NCI-H526 (cell line): ENCODE measurements around the gene STRADA.
"Not testable (repeated sequence)": the region's sequence is repeated elsewhere in the genome, so short reads cannot be mapped to it uniquely, and the experiment has no call there.

Experiments used
- DNase-seq, 2 experiments: peaks; one replicate each; lab custom pipeline; 2025; lab: John Stamatoyannopoulos, UW

The STRADA gene

DNA sequence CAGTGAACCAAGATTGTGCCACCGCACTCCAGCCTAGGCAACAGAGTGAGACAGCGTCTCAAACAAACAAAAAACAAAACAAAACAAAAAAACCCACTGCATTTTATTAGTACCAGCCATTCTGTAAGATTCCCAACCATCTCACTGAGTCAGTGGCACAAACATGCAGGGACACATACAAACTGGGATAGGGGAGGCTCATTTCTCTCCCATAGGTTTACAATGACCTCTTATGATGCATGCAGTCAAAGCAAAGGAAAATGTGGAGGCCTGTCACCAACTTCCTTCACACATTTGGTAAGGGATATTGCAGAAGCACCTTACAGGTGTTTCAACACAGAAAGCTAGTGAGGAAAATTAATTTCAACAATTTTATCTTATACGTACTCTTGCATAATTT lies 12.4 kb upstream of the STRADA start:
- DNase-seq: no peak

DNA sequence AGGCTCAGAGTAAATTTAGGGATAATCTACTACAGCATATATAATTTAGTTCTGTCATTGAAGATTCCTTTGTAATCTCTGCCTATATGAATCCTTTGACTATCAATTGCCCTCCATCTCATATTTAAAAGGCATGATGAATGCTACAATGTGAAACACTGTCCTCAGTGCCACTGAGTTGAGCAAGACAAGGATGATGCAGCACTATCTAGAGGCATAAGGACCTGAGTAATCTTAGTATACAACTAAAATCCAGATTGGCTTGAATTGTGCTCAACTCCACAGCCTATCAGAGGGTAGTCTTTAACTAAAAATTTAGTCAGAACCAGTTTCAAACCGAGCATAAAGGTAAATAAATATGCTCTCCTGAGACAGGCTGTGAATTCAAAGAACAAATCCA lies 11.6 kb upstream of the STRADA start:
- no peak for DNase-seq

DNA sequence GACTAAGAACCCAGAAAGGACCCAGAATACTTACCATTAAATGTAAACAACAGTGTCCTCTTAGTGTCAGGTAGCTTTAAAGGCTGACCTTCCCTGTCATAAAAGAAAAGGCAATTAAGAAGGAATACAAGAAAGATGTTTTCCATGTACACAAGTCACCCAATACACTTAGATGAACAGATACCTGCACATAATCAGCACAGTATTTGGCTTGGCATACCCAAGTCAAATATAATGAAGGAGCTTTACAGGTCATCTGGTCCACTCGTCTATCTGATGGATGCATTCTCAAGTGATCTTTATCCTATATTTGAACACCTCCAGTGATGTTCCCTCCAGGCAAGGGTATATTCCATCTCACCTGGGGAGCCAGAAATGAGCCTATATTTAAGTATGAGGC lies 11.1 kb upstream of the STRADA start:
- no peak for DNase-seq

DNA sequence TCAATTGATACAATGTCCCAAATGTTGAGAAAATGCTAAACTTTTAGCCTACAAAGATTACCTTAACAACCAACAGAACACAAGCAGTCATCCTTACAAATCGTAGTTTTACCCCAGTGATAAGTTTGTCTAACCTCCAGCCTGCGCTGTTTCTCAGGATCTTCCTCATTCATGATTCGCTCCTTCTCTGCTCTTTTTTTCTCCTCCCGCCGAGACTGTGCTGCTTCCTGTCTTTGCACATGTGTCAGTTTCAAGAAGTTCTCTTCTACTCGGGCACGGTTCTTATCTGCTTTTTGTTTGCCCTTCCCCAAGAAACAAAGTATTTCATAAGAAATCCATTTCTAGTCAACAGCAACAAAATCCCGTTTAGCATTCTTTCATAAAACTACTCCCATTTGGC lies 10.2 kb upstream of the STRADA start:
- no peak for DNase-seq

DNA sequence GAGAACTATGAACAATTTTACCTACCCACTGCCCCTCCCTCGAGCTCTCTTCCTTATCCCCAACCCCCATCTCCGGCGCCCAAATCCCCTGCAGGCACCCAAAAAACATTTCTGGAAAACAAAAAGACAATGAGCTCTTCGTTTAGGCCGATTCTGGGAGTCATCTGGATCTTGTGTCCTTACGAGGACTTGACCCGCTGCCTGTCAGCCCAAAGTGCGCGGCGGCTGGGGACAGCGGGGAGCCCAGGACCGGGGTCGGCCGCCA lies 524 bp downstream of the STRADA start:
- peak in 1 of 2 experiments; percentile 44 for DNase-seq

DNA sequence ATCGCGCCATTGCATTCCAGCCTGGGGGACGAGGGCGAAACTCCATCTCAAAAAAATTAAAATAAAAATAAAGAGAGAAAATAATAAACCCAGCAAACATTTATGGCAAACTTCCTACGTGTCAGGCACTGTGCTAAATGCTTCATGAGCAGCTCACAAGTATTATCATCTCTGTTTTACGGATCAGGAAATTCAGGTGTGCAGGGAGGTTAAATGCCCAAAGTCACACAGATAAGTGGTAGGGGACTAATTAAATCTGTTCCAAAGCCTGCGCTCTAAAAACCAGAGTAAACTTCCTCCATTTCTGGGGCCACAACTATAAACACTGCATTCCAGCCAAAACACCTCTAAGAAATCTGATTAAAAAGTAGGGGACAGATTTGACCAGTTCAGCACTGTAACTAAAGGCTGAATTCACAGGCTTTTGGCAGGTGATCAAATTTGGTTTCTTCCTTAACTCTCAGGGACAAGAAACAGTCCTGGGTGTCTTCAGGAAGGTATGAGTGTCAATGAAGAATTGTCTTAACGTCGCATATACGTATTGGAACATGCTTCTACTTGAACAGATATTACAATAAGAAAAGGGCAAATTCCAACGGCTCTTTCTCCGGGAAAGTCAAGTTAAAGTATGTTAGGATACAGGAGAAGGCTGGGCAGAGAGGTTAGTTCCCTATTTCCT lies 996 bp downstream of the STRADA start:
- peak; percentile 5 to 19 for DNase-seq

DNA sequence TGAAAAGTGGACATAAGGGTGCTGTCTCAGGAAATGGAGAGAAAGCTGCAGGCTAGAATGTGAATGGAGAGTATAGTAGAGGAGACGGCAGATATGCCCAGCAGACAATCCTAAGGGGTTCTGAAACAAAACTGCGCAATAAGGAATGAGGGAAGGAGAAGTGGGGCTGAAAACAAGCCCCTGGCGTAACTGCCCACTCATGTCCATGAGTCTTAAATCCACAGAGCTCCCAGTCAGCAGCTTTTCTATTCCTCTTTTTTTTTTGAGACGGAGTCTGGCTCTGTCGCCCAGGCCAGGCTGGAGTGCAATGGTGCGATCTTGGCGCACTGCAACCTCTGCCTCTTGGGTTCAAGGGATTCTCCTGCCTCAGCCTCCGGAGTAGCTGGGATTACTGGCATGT lies 5.9 kb downstream of the STRADA start:
- no peak for DNase-seq

DNA sequence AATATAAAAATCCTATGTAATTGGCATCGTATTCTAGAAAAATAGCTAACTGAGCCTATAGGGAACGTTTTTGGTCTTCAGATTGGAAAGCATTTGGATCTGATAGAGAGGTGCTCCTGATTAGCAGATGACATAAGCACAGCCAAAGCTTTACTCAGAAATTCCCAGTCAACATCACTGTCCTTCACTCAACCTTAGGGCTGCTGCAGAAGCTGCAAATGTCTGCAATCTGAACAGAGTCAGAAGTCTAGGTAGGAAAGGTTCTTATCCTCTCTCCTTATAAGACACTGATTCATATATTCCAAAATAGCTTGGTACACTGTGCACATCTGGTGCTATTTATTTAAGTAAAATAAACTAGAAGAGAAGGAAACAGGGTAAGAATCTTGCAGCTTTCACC lies 19.2 kb downstream of the STRADA start:
- DNase-seq: no peak

DNA sequence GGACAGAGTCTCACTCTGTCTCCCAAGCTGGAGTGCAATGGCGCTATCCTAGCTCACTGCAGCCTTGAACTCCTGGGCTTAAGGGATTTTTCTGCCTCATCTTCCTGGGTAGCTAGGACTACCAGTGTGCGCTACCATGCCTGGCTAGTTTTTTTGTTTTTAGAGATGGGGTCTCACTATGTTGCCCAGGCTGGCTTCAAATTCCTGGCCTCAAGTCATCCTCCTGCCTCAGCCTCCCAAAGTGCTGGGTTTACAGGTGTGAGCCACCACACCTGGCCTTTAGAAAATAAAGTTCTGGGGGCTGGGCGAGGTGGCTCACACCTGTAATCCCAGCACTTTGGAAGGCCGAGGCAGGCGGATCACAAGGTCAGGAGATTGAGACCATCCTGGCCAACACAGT lies 21.4 kb downstream of the STRADA start:
- DNase-seq: not testable (repeated sequence)

DNA sequence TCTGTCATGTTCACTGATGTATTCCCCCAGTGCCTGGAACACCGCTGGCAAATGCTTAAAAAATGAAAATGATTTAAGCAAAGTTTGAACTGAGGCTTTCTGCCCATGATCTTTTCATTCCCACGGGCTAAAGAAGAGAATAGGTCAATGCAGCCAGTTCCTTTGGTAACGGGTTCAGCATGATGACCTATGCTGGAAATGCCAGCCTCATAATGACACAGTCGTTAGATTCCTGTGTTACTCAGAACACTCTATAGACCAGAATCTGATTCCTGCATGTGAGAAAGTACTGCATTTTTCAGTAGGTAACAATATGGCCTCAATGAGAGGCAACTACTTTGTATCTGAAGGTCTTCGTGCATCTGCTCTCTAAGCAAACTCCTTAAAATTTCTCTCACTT lies 22.6 kb downstream of the STRADA start:
- no peak for DNase-seq

DNA sequence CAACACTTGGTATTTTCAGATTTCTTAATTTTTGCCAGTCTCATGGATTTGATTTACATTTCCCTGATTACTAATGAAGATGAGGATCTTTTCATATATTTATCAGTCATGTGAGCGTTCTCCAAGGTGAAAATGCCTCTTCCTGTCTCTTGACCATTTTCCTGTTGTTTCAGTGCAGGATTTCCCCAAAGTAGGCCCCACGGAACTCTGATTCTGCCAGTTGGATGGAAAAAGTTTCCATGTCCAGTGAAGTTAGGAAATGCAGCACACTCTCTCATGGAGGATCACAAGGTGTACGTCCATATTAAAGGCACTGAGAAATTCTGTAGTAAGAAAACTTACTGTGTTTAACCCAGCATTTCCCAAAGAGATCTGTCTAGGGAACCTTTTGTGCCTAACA lies 25.2 kb downstream of the STRADA start:
- no peak for DNase-seq

DNA sequence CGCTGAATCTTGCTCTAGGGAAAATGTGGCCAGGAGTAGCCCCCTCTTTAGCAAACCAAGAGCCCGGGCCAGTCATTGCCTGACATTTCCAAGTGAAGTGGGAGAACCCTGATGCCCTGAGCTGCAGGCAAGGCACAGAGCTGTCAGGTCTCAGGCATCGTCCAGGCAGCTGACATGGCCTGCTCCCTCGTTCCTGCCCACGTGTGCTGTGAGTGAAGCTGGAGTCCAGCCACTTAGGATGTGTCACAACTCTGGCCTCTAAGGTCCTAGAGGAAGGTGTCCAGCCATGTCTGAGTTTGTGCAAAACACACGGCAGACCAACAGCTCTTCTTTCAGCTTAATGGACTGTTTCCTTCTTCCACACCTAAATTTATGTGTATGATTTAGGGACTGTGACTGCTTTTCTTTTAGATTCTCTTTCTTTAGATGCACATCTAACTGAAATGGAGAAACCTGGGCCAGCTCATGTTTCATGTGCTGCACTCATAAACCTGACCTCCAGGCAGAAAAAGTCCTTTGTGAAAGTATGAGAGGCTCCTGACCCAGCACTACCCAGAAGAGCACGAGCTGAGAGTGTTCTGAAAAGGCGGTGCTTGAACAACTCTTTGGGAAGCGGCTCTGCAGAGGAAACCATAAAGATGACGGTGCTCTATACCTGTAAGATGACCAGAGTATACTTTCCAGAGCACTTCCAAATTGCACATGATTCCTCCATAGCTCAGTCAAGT lies 26.9 kb downstream of the STRADA start:
- DNase-seq: no peak

DNA sequence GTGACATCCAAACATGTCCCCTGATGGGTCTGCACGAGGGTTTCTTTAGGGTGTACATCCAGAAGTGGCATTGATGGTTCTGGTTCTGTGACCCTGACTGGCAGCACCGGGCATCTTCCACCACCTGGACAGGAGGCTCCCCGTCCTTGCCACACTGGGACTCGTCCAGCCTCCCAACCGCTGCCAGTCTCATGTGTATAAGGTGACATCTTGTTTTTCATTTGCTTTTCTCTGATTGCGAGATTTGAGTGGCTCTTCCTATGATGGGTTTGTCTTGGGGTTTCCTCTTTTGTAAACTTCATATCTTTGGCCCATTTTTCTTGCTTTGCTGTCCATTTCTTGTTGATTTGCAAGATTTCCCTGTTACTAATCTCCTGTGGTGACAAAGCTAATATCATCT lies 32.5 kb downstream of the STRADA start:
- no peak for DNase-seq

DNA sequence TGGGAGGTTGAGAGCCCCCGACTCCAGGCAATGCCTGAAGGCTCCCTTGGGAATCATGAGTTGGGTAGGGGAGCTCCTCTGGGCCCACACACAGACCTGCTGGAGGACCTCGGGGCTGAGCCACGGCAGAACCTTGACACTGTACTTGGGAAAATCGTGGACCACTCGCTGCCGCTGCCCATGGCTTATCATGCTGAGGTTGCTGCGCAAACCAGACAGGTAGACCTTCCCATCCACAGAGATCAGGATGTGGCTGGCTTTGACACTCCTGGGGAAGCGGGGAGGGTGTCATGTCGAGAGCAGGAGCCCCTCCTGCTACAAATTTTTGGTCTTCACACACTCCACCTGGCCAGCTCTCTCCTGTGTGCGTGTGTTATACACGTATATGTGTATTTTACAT lies 34.4 kb downstream of the STRADA start:
- no peak for DNase-seq

DNA sequence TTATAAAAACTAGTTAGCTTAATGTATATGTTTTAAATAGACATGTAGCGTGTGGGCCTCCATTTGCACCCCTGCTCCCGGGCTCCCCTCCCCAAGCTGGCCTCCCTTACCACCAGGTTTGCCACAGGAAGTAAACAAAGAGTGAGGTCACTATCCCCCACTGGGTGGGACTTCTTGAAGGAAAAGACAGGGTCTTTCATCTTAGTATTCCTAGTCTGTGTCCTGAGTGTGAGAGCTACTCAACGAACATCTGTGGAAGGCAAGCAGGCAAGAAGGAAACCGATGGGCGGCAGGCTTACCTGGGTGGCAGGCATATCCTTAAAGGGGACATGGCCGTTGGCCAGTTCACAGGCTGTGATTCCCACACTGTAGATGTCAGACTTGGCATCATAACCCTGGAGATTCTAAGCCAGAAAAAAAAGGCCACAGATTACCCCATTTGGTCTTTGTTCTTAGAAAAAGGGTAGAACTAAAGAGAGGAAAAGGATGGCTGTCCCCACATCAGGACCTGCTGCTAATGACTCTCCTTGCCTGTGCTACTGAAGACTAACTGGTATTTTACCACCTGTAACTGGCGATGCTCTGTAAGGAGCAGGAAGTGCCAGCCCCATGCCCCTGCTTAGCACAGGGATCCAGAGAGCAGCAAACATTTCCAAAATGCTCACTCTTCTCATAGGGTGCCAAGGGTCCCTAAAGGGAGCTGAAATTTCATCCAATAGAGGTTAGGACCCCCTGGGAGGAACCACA lies 35.1 kb downstream of the STRADA start:
- DNase-seq: no peak

DNA sequence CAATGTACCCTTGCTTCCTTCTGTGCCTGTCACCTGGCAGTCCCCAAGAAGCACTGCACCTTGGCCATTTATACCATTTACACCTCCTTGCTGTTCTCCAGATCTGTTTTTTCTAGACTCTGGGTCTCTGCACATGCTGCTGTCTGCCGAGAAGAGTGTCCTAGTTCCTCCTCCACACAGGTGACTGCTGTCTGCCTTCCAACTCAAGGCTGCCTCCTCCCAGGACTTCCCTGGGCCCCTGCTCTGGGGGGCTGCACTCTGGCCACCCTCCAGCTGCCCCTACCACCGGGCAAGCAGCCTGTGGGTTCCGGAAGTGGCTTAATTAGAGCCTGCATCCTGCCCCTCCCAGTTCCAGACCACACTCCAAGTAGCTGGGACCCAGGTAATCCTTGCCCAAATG lies 35.9 kb downstream of the STRADA start:
- no peak for DNase-seq

DNA sequence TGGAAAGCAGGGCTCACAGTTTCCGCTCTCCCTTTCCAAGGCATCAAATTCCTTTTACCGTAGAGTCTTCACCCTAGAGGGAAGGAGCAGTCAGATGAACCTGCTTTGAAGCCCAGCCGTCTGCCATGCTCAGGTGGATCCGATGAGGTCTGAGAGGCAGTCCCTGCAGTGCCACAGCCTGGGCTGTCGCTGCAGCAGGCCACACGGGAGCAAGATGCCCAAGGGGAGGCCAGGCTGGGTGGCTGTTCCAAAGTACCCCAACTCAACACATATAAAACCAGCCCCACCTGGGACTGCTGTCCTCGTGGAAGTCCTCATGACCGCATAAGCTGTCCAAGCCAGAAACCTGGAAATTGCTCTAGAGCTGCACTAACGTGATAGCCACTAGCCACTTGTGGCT lies 36.8 kb downstream of the STRADA start:
- no peak for DNase-seq

DNA sequence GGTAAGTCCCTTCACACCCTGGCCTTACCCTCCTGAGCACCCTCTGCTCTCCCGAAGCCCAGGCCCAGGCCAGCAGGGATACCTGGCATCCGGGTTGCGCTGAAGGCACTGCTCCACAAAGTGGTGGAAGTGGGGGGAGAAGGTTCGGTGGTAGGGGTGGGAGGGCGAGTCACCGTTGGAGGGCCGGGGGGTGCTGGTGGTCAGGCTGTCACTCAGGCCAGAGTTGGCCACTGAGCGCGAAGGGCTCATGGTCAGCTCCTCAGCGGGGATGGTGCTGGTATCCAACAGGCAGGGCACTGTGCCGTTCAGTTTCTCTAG lies 37.4 kb downstream of the STRADA start:
- no peak for DNase-seq

DNA sequence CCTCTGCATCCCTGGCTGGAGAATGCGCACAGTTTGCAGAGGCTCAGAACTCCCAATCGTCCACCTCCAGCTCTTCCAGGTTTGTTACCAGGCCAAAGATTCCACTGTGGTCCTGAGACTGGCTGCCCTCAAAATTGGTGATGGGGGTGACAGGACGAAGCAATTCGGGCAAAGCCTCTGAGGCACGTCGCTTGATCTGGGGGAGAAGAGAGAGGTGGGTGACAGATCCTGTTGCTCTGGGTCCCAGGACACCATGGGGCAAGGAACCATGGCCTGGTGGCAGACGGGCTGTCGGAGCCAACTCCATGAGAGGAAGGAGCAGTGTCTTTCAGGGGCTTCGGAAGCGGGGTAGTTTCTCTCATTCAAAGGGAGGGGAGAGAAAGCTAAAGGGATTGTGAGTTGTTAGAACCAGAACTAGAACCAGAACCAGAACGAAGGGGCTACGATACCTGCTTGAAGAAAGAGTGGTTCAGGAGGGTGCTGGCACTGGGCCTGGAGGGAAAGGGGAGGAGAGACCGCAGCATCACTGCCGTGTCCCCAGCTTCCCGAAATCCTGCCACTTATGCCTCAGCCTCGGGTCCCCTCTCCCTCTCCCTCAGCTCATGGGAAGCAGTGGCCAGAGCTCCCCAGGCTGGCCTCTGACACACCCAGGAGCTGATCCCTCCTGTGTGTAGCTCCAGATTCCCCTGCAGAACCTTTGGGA lies 37.9 kb downstream of the STRADA start:
- no peak for DNase-seq

DNA sequence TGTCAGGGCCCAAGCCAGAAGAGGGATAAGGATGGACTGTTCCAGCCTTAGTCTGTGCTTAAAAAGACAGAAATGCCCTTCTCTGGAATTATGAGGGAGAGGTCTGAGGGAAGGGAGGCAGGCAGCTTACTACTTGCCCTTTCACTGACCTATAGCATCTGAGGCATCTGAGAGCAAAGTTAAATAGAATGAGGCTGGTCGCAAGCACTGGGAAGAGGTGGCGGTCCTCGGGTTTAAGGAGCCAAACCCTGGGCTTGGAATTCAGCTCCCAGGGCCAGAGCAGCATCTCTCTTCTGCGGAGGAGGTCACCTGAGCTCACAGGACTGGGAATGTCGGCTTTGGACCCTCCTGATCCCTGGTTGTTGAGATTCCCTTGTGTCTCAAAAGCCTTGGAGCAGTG lies 38.6 kb downstream of the STRADA start:
- no peak for DNase-seq

DNA sequence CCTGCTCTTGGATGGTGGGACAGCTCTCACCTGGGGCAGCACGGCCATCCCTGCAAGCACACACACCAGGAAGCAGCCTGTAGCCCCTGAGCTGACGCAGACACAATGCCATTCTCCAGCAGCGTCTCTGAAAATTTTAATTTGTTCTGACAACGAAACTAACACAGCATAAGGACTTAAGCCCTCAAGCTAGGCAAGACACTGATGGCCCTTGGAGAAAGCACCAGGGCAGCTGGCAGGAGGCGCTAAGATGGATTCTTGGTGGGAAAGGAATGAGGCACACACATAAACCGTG lies 38.9 kb downstream of the STRADA start:
- peak in 1 of 2 experiments; percentile 18 for DNase-seq

DNA sequence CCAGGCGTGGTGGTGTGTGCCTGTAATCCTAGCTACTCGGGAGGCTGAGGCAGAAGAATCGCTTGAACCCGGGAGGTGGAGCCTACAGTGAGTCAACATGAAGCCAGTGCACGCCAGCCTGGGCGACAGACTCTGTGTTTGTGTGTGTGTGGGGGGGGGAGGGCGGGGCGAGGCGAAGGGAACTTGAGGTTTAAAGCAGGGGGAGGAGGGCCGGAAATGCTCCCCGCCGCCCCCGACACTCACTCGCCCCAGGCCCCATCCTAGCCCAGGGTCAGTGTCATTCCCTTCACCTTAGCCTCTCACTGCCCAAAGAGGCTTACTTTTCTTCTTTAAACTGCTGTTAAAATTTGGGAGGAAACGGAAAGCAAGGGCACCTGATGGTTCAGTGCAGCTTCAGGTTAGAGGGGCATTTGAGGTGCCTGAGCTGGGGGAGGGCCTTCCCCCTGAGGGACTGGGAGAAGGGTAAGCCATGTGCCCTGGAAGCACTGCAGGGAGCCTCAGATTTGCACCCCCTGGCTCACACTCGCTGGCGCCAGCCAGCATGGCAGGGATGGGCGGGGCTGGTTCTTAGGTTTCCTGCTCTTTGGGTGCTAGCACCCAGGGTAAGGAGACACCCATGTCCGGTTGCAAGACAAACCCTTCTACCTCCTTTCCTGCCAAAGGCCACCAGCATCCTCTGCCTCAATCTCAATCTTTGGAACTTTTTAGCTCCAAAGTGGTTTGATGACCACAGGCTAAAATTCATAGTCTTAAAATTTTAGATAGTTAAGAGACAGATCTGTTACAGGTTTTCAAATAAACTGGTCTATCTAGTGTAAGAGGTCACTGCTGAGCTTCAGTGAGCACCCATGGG lies 39.5 kb downstream of the STRADA start:
- DNase-seq: peak; percentile 24 to 43
